ENCODE measurements around the gene XRN2. TPM values are rescaled to one million over a fixed set of nuclear protein-coding genes. Genes with fewer than 3 reads are reported as not detected.
"Not testable (repeated sequence)": the region's sequence is repeated elsewhere in the genome, so short reads cannot be mapped to it uniquely, and the experiment has no call there.

XRN2 gene
- total and polyA plus RNA-seq, 2 donors from 2014 or later, result 22.6 to 60.9 TPM

GRCh38 chr20:21361266-21361665, 58.1 kb downstream of the XRN2 start:
- peaks cover 4 to 20% (median 15%) of the 10 kb centered on the region in 3 donors for H3K36me3 ChIP-seq (ENCODE audit: control insufficient read depth in 2 of 3, insufficient read depth in 3 of 3, low read length in 3 of 3)
- no peaks in the 10 kb centered on the region for H3K4me1 ChIP-seq (ENCODE audit: control insufficient read depth in 2 of 3, insufficient read depth in 2 of 3, low read depth in 1 of 3, low read length in 3 of 3)
- FAIRE-seq (no peak), DNase-seq (no peak)
- no peaks in the 10 kb centered on the region for H3K27me3 ChIP-seq (ENCODE audit: control insufficient read depth, insufficient read depth, low read length)
- intact Hi-C loops (cut with DNase I), result no loop called here
- no peak overlapping the region for H3K9ac ChIP-seq (ENCODE audit: low read length in 3 of 3)
- no peak overlapping the region for H3K27ac ChIP-seq (ENCODE audit: low read depth in 2 of 2, low read length in 2 of 2)
- no peak overlapping the region for H3K4me3 ChIP-seq (ENCODE audit: low read length in 3 of 3)
- TF ChIP-seq, protein P1, sequence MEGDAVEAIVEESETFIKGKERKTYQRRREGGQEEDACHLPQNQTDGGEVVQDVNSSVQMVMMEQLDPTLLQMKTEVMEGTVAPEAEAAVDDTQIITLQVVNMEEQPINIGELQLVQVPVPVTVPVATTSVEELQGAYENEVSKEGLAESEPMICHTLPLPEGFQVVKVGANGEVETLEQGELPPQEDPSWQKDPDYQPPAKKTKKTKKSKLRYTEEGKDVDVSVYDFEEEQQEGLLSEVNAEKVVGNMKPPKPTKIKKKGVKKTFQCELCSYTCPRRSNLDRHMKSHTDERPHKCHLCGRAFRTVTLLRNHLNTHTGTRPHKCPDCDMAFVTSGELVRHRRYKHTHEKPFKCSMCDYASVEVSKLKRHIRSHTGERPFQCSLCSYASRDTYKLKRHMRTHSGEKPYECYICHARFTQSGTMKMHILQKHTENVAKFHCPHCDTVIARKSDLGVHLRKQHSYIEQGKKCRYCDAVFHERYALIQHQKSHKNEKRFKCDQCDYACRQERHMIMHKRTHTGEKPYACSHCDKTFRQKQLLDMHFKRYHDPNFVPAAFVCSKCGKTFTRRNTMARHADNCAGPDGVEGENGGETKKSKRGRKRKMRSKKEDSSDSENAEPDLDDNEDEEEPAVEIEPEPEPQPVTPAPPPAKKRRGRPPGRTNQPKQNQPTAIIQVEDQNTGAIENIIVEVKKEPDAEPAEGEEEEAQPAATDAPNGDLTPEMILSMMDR (IDR thresholded peaks at IDR 0.05; ENCODE audit: borderline replicate concordance, extremely low read depth, insufficient read depth), result no peak
- no peaks in the 10 kb centered on the region for H3K9me3 ChIP-seq (ENCODE audit: control insufficient read depth in 2 of 3, insufficient read depth in 1 of 3, low read length in 3 of 3)

DNA sequence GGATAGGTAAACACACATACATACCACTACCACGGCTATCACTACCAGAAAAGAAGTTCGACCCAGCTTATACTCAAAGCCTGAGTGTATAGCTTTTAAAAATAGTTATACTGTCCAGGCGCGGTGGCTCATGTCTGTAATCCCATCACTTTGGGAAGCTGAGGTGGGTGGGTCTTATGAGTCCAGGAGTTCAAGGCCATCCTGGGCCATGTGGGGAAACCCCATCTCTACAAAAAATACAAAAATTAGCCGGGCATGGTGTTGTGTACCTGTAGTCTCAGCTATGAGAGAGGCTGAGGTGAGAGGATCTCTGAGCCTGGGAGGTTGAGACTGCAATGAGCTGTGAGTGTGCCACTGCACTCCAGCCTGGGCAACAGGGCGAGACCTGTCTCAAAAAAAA, 61.3 kb downstream of the XRN2 start:
- peaks cover 0 to 20% (median 7%) of the 10 kb centered on the region in 3 donors for H3K36me3 ChIP-seq (ENCODE audit: control insufficient read depth in 2 of 3, insufficient read depth in 3 of 3, low read length in 3 of 3)
- H3K9ac ChIP-seq (ENCODE audit: low read length in 3 of 3), result no peak overlapping the region
- H3K27me3 ChIP-seq (ENCODE audit: control insufficient read depth, insufficient read depth, low read length), result no peaks in the 10 kb centered on the region
- no peaks in the 10 kb centered on the region for H3K9me3 ChIP-seq (ENCODE audit: control insufficient read depth in 2 of 3, insufficient read depth in 1 of 3, low read length in 3 of 3)
- H3K4me1 ChIP-seq (ENCODE audit: control insufficient read depth in 2 of 3, insufficient read depth in 2 of 3, low read depth in 1 of 3, low read length in 3 of 3), result no peaks in the 10 kb centered on the region
- TF ChIP-seq, protein P1 (IDR thresholded peaks at IDR 0.05; ENCODE audit: borderline replicate concordance, extremely low read depth, insufficient read depth), result no peak
- FAIRE-seq, result no peak
- intact Hi-C loops (cut with DNase I), result no loop called here
- DNase-seq, result no peak
- no peak overlapping the region for H3K27ac ChIP-seq (ENCODE audit: low read depth in 2 of 2, low read length in 2 of 2)
- H3K4me3 ChIP-seq (ENCODE audit: low read length in 3 of 3), result no peak overlapping the region

- DNase-seq (no peak), FAIRE-seq (peak; percentile 99)
- TF ChIP-seq, protein P1 (IDR thresholded peaks at IDR 0.05; ENCODE audit: borderline replicate concordance, extremely low read depth, insufficient read depth), result no peak
- no peak overlapping the region for H3K27ac ChIP-seq (ENCODE audit: low read depth in 2 of 2, low read length in 2 of 2)
- H3K36me3 ChIP-seq (ENCODE audit: control insufficient read depth in 2 of 3, insufficient read depth in 3 of 3, low read length in 3 of 3), result peaks cover 0 to 18% (median 7%) of the 10 kb centered on the region in 3 donors
- no peaks in the 10 kb centered on the region for H3K4me1 ChIP-seq (ENCODE audit: control insufficient read depth in 2 of 3, insufficient read depth in 2 of 3, low read depth in 1 of 3, low read length in 3 of 3)
- no peaks in the 10 kb centered on the region for H3K27me3 ChIP-seq (ENCODE audit: control insufficient read depth, insufficient read depth, low read length)
- intact Hi-C loops (cut with DNase I), result no loop called here
- no peak overlapping the region for H3K9ac ChIP-seq (ENCODE audit: low read length in 3 of 3)
- no peak overlapping the region for H3K4me3 ChIP-seq (ENCODE audit: low read length in 3 of 3)
- no peaks in the 10 kb centered on the region for H3K9me3 ChIP-seq (ENCODE audit: control insufficient read depth in 2 of 3, insufficient read depth in 1 of 3, low read length in 3 of 3)
Observed at GRCh38 chr20:21365771-21366170, 62.6 kb downstream of the XRN2 start.

- H3K27ac ChIP-seq (ENCODE audit: low read depth in 2 of 2, low read length in 2 of 2); intact Hi-C loops (cut with DNase I); H3K9me3 ChIP-seq (ENCODE audit: control insufficient read depth in 2 of 3, insufficient read depth in 1 of 3, low read length in 3 of 3); DNase-seq; H3K9ac ChIP-seq (ENCODE audit: low read length in 3 of 3); H3K4me3 ChIP-seq (ENCODE audit: low read length in 3 of 3); FAIRE-seq; H3K4me1 ChIP-seq (ENCODE audit: control insufficient read depth in 2 of 3, insufficient read depth in 2 of 3, low read depth in 1 of 3, low read length in 3 of 3); H3K27me3 ChIP-seq (ENCODE audit: control insufficient read depth, insufficient read depth, low read length): not testable (repeated sequence)
- H3K36me3 ChIP-seq (ENCODE audit: control insufficient read depth in 2 of 3, insufficient read depth in 3 of 3, low read length in 3 of 3), result peaks cover 0 to 18% (median 7%) of the 10 kb centered on the region in 3 donors
Observed at GRCh38 chr20:21366273-21366672, 63.1 kb downstream of the XRN2 start.
